DND-41 (cell line): ENCODE measurements around the gene FBLN1.

Source experiments
- EZH2 ChIP-seq: IDR thresholded peaks from 3 replicates; pipeline ENCODE4 v1.6.1; 2012; ENCODE audit warnings: borderline replicate concordance, low read depth, mild to moderate bottlenecking, moderate library complexity, low read length, inconsistent platforms; ENCODE audit not compliant: severe bottlenecking
- TF ChIP-seq, protein P1 (sequence below): IDR thresholded peaks from 2 replicates; pipeline ENCODE4 v1.5.1; 2012; ENCODE audit warnings: borderline replicate concordance, low read length, moderate library complexity, mild to moderate bottlenecking; ENCODE audit not compliant: poor library complexity, severe bottlenecking; ENCODE audit errors: extremely low read depth

DNA sequence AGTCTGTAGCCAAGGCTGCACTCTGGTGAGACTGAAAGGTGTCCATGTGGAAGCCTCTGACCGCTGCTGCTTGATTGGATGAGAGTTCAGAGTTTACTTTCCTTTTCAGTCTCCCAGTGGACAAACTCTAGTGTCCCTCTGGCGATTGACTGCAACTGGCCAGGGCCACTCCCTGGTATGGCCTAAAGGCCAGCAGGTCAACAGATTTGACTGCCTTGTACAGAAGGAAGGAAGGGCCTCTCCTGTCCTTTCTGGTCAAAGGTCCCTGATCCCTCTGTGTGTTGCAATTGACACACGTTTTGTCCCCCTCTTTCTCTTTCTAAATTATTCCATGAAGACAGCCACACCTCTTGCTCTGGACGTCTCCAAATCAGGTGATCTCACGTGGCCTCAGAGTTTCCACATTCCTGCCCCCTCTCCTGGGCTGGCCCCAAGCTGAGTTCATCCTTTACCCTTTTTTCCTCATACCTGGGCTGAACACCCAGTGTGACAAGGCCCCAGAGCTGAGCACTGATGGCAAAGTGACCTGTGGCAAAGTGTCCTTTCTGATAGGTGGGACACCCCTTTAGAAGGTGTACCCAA is 18.7 kb upstream of the FBLN1 start:
- TF ChIP-seq, protein P1, sequence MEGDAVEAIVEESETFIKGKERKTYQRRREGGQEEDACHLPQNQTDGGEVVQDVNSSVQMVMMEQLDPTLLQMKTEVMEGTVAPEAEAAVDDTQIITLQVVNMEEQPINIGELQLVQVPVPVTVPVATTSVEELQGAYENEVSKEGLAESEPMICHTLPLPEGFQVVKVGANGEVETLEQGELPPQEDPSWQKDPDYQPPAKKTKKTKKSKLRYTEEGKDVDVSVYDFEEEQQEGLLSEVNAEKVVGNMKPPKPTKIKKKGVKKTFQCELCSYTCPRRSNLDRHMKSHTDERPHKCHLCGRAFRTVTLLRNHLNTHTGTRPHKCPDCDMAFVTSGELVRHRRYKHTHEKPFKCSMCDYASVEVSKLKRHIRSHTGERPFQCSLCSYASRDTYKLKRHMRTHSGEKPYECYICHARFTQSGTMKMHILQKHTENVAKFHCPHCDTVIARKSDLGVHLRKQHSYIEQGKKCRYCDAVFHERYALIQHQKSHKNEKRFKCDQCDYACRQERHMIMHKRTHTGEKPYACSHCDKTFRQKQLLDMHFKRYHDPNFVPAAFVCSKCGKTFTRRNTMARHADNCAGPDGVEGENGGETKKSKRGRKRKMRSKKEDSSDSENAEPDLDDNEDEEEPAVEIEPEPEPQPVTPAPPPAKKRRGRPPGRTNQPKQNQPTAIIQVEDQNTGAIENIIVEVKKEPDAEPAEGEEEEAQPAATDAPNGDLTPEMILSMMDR: no peak
- no peak for TF ChIP-seq EZH2
